ENCODE data around the gene ARF1. TPM values are rescaled to one million over a fixed set of nuclear protein-coding genes. Genes with fewer than 3 reads are reported as not detected.

ARF1 gene
- total RNA-seq, 2 donors from 2014 or later = 415 to 503 TPM

DNA sequence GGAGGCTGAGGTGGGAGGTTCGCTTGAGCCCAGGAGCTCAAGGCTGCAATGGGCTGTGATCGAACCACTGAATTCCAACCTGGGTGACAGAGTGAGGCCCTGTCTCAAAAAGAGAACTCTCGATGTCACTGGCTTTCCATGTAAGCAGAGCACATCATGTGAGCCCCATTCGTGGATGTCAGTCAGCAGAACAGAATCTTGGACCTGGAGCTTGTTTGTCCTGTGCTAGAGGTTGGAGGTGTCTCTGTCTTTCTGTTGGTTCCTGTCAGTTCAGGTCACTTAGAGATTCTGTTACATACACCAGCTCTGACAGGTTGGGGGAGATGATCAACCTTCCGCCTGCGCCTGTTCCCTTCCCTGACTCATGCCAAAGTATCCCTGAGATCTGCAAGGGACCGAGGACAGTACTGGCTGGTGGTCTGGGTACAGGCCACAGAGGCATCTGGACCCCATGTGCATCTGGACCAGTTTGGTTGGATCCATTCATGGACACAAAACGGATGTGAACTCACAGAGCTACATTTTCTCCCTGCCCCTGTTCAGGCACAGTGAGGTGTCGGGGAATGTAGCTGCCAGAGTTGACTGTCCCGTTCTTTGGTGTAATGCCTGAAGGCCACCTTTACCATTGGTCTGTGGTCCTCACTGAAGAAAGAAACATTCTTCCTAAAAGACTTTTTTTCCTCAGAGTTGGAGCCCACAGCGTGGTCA, 10.0 kb downstream of the ARF1 start:
- DNase-seq (ENCODE audit: low spot score) (peak; percentile 15), ATAC-seq (no peak)
- Mint-ChIP-seq H3K4me1 (ENCODE audit: low read depth in 2 of 2) (peaks cover 65 to 70% of the 10 kb centered on the region in 2 donors), H3K27ac (peak overlapping the region; percentile 46 to 92), H3K36me3 (peaks cover 24% of the 10 kb centered on the region), H3K4me3 (no peak overlapping the region), H3K9me3 (peaks cover 6% of the 10 kb centered on the region), H3K27me3 (no peaks in the 10 kb centered on the region)

DNA sequence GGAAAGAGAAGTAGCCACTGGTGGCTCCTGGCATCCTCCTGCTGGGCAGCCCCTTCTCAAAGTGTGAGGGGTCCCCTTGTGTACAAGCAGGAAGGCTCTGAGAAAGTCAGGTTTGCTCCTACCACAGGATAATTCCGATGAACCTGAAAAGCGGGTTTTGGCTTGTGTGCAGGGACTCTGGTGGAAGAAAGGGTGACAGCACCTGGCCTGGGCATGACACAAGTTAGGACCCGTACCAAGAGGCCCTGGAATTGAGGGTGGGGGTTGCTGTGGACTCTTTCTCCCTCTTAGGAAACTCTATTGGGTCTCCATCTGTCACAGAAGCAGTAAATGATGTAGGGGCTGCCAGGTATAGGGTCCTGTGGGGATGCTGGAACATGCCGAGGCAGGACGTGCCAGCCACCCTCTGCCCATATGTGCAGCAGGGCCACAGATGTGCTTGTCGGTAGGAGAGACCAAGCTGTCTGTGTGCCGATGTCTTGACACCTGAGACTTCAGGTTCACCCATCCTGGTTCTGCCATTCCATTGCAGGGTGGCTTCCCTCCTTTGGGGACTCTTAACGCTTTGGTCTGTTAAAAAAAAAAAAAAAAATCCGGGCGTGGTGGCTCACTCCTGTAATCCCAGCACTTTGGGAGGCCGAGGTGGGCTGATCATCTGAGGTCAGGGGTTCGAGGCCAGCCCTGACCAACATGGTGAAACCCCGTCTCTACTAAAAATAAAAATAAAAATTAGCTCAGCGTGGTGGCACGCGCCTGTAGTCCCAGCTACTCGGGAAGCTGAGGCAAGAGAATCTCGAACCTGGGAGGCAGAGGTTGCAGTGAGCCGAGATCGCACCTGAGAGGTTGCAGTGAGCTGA, 10.8 kb downstream of the ARF1 start:
- peaks cover 6% of the 10 kb centered on the region for H3K9me3 Mint-ChIP-seq
- peaks cover 24% of the 10 kb centered on the region for H3K36me3 Mint-ChIP-seq
- H3K4me1 Mint-ChIP-seq (ENCODE audit: low read depth in 2 of 2) = peaks cover 58 to 68% of the 10 kb centered on the region in 2 donors
- ATAC-seq (no peak), DNase-seq (ENCODE audit: low spot score) (no peak)
- no peak overlapping the region for H3K27ac Mint-ChIP-seq
- no peak overlapping the region for H3K4me3 Mint-ChIP-seq
- H3K27me3 Mint-ChIP-seq = no peaks in the 10 kb centered on the region

DNA sequence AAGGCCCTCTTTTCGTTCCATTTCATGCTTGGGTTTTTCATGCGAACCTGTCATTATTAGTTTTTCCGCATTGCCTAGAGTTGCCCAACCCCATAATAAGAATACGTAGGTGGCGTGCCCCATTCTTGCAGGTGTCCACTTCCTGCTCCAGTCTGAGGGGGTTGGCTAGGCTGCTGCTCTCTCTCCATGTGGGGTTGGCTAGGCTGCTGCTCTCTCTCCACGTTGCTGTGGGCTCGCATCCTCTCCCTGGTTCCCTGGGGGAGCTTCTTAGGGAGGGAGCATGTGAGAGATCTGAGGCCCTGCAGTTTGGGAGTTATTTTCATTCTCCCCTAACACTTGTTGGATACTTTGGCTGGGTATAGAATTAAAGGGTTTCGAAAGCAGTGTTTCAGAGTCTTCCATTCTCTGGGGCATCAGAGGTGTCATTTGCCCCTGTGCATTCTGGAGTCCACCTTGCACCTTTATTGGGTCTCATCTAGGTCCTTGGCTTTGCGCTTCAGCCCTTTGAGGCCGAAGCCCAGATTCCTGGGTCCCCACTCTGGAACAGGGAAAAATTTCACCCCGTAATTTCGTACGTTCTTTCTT, 12.0 kb downstream of the ARF1 start:
- Mint-ChIP-seq H3K4me1 (ENCODE audit: low read depth in 2 of 2) (peaks cover 45 to 60% of the 10 kb centered on the region in 2 donors), H3K9me3 (peaks cover 6% of the 10 kb centered on the region), H3K36me3 (peaks cover 24% of the 10 kb centered on the region), H3K27me3 (no peaks in the 10 kb centered on the region), H3K27ac (peak overlapping the region in 1 of 2 donors; percentile 49), H3K4me3 (no peak overlapping the region)
- DNase-seq (ENCODE audit: low spot score) (peak; percentile 3), ATAC-seq (no peak)

DNA sequence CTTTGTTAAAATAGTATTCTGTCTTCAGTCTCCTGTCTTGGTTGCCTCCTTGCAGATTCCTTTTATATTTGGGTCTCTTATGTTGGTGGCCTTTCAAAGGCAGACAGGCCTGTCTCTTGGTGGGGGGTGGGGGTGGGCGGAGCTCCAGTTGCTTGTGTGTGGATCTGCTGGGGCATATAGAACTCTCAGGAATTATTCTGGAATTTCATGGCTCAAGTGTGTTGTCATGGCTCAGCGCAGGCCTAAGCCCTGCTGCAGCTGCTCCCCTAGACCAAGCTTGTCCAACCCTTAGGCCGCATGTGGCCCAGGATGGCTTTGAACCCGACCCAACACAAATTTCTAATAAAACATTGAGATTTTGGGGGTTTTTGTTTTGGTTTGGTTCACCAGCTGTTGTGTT, 12.7 kb downstream of the ARF1 start:
- H3K4me1 Mint-ChIP-seq (ENCODE audit: low read depth in 2 of 2) = peaks cover 40 to 54% of the 10 kb centered on the region in 2 donors
- H3K36me3 Mint-ChIP-seq = peaks cover 24% of the 10 kb centered on the region
- DNase-seq (ENCODE audit: low spot score) = no peak
- no peak overlapping the region for H3K4me3 Mint-ChIP-seq
- peaks cover 6% of the 10 kb centered on the region for H3K9me3 Mint-ChIP-seq
- peak overlapping the region in 1 of 2 donors; percentile 49 for H3K27ac Mint-ChIP-seq
- H3K27me3 Mint-ChIP-seq = no peaks in the 10 kb centered on the region
- no peak for ATAC-seq

DNA sequence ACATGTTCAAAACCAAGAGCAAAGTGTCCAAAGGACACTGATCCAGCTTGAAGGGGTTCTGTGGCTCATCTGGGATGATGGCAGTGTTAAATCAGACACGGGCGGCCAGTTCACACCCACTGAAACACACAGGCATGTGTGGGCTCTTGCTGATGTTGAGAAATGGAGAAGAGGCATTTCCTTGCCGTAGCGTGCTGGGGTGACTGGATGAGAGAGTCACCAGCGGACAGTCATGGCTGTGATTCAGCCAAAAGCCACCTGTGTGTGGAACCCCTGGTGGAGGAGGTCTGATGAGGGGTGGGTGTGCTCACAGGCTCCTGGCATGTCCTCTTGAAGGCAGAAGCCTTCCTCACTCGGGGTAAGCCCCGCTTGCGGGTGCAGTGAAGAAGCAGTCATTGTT, 13.4 kb downstream of the ARF1 start:
- Mint-ChIP-seq H3K27ac (no peak overlapping the region), H3K27me3 (no peaks in the 10 kb centered on the region), H3K4me1 (ENCODE audit: low read depth in 2 of 2) (peaks cover 32 to 48% of the 10 kb centered on the region in 2 donors), H3K9me3 (peaks cover 6% of the 10 kb centered on the region), H3K36me3 (peaks cover 24% of the 10 kb centered on the region), H3K4me3 (no peak overlapping the region)
- ATAC-seq = no peak
- DNase-seq (ENCODE audit: low spot score) = peak; percentile 31

DNA sequence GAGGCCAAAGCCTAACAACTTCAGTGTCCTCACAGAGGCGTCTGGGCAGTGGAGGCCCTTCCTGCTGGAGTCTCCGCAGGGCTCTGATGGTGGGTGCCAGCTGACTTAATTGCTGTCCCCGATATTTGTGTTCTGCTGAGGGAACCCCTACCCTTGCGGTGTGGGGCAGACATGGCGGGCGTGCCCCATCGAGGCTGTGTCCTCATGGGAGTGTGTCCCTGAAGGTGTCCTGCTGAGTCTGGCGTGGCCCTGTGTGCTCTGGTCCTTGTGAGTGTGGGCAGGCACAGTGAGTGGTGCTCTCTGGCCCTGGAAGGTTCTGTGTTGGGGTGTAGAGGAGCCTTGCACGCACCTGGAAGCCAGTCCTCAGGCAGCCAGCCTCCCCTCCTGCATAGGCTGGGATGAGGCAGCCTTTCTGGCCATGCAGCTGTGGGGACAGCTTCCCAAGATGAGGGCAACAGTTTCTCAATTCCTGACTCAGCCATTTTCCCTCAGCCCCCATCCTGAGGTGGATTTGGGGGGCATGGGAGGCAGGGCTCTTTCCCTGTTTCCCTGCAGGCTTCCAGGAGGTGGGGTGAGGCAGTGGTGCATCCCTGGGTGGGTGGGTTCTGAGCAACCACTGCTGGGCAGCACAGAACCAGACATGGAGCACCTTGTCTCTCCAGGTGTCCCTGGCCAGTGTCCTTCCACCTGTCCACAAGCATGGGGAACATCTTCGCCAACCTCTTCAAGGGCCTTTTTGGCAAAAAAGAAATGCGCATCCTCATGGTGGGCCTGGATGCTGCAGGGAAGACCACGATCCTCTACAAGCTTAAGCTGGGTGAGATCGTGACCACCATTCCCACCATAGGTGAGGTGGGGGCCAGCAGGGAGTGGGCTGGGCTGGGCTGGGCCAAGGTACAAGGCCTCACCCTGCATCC, 14.2 kb downstream of the ARF1 start:
- ATAC-seq (no peak), DNase-seq (ENCODE audit: low spot score) (peak; percentile 41)
- H3K27me3 Mint-ChIP-seq = no peaks in the 10 kb centered on the region
- no peak overlapping the region for H3K4me3 Mint-ChIP-seq
- no peak overlapping the region for H3K27ac Mint-ChIP-seq
- H3K9me3 Mint-ChIP-seq = peaks cover 6% of the 10 kb centered on the region
- peaks cover 32 to 46% of the 10 kb centered on the region in 2 donors for H3K4me1 Mint-ChIP-seq (ENCODE audit: low read depth in 2 of 2)
- H3K36me3 Mint-ChIP-seq = peaks cover 21% of the 10 kb centered on the region

DNA sequence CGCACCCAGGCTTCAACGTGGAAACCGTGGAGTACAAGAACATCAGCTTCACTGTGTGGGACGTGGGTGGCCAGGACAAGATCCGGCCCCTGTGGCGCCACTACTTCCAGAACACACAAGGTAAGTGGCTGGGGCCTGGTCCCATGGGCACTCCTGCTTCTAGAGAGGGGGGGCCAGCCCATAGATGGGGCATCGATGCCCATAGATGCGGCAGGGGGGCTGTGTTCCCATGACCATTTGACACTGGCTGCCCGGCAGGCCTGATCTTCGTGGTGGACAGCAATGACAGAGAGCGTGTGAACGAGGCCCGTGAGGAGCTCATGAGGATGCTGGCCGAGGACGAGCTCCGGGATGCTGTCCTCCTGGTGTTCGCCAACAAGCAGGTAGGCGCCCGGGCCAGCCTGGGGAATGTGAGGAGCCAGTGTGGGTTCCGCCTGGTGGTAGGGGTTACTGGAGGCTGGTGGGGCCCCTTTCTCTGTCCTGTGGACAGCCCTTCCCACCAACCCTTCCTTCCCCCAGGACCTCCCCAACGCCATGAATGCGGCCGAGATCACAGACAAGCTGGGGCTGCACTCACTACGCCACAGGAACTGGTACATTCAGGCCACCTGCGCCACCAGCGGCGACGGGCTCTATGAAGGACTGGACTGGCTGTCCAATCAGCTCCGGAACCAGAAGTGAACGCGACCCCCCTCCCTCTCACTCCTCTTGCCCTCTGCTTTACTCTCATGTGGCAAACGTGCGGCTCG, 15.0 kb downstream of the ARF1 start:
- H3K9me3 Mint-ChIP-seq = peaks cover 6% of the 10 kb centered on the region
- H3K4me1 Mint-ChIP-seq (ENCODE audit: low read depth in 2 of 2) = peaks cover 24 to 39% of the 10 kb centered on the region in 2 donors
- H3K27ac Mint-ChIP-seq = no peak overlapping the region
- DNase-seq (ENCODE audit: low spot score) (peak; percentile 34), ATAC-seq (no peak)
- peaks cover 17% of the 10 kb centered on the region for H3K36me3 Mint-ChIP-seq
- H3K4me3 Mint-ChIP-seq = no peak overlapping the region
- no peaks in the 10 kb centered on the region for H3K27me3 Mint-ChIP-seq

DNA sequence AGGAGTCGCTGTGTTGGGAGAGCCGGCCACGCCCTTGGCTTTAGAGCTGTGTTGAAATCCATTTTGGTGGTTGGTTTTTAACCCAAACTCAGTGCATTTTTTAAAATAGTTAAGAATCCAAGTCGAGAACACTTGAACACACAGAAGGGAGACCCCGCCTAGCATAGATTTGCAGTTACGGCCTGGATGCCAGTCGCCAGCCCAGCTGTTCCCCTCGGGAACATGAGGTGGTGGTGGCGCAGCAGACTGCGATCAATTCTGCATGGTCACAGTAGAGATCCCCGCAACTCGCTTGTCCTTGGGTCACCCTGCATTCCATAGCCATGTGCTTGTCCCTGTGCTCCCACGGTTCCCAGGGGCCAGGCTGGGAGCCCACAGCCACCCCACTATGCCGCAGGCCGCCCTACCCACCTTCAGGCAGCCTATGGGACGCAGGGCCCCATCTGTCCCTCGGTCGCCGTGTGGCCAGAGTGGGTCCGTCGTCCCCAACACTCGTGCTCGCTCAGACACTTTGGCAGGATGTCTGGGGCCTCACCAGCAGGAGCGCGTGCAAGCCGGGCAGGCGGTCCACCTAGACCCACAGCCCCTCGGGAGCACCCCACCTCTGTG, 15.9 kb downstream of the ARF1 start:
- no peak for ATAC-seq
- H3K9me3 Mint-ChIP-seq = peaks cover 6% of the 10 kb centered on the region
- no peaks in the 10 kb centered on the region for H3K27me3 Mint-ChIP-seq
- peak; percentile 56 for DNase-seq (ENCODE audit: low spot score)
- no peak overlapping the region for H3K4me3 Mint-ChIP-seq
- no peak overlapping the region for H3K27ac Mint-ChIP-seq
- H3K4me1 Mint-ChIP-seq (ENCODE audit: low read depth in 2 of 2) = peaks cover 23 to 40% of the 10 kb centered on the region in 2 donors
- H3K36me3 Mint-ChIP-seq = peaks cover 17% of the 10 kb centered on the region

DNA sequence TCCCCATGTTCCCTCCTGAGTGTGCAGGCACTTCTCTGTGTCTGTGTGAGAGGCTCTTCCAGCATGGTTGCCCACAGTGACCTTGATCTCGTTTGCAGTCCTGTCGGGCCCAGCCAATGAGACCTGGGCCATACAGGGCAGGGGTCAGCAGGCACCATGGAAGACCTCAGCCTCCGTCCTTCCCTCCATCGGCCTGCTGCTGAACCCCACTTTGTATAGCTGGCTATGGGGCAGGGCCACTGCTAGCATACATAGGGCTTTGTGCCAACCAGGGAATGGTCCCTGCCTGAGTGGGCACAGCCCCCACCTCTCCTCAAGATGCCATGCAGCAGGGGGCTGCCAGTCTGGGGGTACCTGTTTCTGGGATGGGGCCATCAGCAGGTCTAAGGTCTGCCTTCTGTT, 16.8 kb downstream of the ARF1 start:
- H3K27me3 Mint-ChIP-seq = no peaks in the 10 kb centered on the region
- no peak overlapping the region for H3K4me3 Mint-ChIP-seq
- peaks cover 16% of the 10 kb centered on the region for H3K36me3 Mint-ChIP-seq
- peaks cover 29 to 38% of the 10 kb centered on the region in 2 donors for H3K4me1 Mint-ChIP-seq (ENCODE audit: low read depth in 2 of 2)
- peaks cover 6% of the 10 kb centered on the region for H3K9me3 Mint-ChIP-seq
- ATAC-seq = no peak
- peak; percentile 29 for DNase-seq (ENCODE audit: low spot score)
- peak overlapping the region; percentile 16 to 21 for H3K27ac Mint-ChIP-seq

DNA sequence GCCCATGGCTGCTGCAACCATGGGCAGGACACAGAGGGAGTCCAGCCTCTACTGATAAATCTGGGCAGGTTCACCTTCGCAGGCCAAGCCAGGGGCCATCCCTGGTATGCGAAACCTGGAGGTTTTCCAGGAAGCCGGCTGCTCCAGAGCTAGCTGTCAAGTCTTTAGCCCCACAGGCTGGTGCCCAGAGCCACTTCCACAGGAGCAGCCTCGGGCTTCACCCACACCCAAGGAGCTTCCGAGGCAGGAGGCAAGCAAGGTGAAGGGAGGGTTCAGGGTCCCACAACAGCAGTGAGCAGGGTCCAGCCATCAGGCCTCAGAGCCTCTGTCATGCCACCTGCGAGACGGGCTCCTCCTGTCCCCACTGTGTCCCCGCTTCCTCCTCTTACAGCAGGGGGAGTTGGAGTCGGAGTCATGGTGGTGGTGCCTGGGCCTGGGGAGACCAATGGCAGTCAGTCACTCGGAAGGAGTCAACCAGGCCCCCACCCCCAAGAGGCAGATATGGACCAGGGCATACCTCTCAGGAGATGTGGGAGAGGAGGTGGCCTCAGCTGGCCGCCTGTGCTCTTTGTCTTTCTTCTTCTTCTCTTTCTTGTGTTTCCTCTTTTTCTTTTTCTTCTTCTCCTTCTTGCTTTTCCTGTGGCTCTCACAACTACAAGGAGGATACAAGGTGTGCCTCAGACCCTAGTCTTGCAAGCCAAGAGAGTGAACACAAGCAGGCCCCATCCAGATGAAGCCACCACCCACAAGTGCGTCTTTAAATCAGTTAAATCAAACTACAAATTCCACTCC, 18.5 kb downstream of the ARF1 start:
- Mint-ChIP-seq H3K9me3 (no peaks in the 10 kb centered on the region), H3K4me1 (ENCODE audit: low read depth in 2 of 2) (peaks cover 20 to 22% of the 10 kb centered on the region in 2 donors), H3K4me3 (peak overlapping the region; percentile 91), H3K27me3 (no peaks in the 10 kb centered on the region), H3K27ac (peak overlapping the region; percentile 12 to 59), H3K36me3 (no peaks in the 10 kb centered on the region)
- ATAC-seq (no peak), DNase-seq (ENCODE audit: low spot score) (peak; percentile 29)

DNA sequence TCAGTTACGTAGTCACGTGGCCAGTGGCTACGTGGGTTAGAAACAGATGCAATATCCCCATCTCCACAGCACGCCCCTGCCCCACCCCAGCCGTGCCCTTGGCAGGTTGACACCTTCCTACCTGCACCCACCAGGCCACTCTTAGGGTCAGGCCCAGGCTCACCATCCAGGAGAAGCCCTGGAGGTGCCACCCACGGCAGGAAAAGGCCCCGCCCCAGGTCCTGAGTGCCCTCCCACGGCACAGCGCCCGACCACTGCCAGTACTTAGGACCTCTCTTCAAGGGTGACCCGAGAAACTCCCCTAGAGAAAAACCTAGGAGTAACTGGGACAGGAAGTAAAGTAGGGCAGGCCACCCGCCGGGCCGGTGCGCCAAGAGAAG, 19.1 kb downstream of the ARF1 start:
- Mint-ChIP-seq H3K36me3 (no peaks in the 10 kb centered on the region), H3K27ac (peak overlapping the region; percentile 12 to 59)
- no peak for DNase-seq (ENCODE audit: low spot score)

More for the DNA sequence above, 19.1 kb downstream of the ARF1 start:
- H3K4me3 Mint-ChIP-seq = peak overlapping the region; percentile 91
- H3K4me1 Mint-ChIP-seq (ENCODE audit: low read depth in 2 of 2) = peaks cover 20 to 25% of the 10 kb centered on the region in 2 donors
- H3K27me3 Mint-ChIP-seq = no peaks in the 10 kb centered on the region
- no peaks in the 10 kb centered on the region for H3K9me3 Mint-ChIP-seq
- ATAC-seq = no peak
